PC-3 (cell line): ENCODE measurements around the gene CDH13. TPM values are rescaled to one million over a fixed set of nuclear protein-coding genes. Genes with fewer than 3 reads are reported as not detected.

Source experiments
- ATAC-seq: fragments of 200-7000 bp; cut with Tn5 transposase; 2 replicates; pipeline ENCODE4 v1.9.1; 2020; ENCODE audit warnings: mild to moderate bottlenecking, moderate library complexity
- BruUV-seq: library from RNA; stranded (reverse); fragments of 400-500 nt; replicated peaks from 2 replicates; lab custom pipeline; 2021; lab: Mats Ljungman, UMichigan
- CTCF ChIA-PET: fragments of 300-600 bp; sonication (Branson Sonifier 250); formaldehyde crosslinking; loops from one replicate; lab custom pipeline; 2022; ENCODE audit warnings: antibody characterized with exemption; lab: Charles Lee
- POLR2A ChIA-PET: fragments of 300-600 bp; sonication (Branson Sonifier 250); formaldehyde crosslinking; loops from one replicate; lab custom pipeline; 2022; ENCODE audit warnings: antibody characterized with exemption; ENCODE audit not compliant: unreplicated experiment; lab: Charles Lee
- DNase-seq: peaks from one replicate; pipeline ENCODE4 v3.0.0-alpha.2; 2015
- H2AFZ ChIP-seq: fragments of 300-600 bp; sonication (generic); 2 replicates; pipeline ENCODE4 v1.6.0; 2016; ENCODE audit warnings: antibody characterized with exemption, low read length
- H3F3A ChIP-seq: fragments of 300-600 bp; sonication (generic); one replicate; pipeline ENCODE4 v1.6.0; 2017; ENCODE audit warnings: antibody characterized with exemption, low read length, control low read depth, mild to moderate bottlenecking; ENCODE audit not compliant: unreplicated experiment
- H3K27ac ChIP-seq: fragments of 300-600 bp; sonication (generic); 2 replicates; pipeline ENCODE4 v1.5.1; 2016; ENCODE audit warnings: mild to moderate bottlenecking, low read length
- H3K27me3 ChIP-seq: fragments of 300-600 bp; sonication (generic); 2 replicates; pipeline ENCODE4 v1.6.1; 2016; ENCODE audit warnings: low read length, mixed read lengths
- H3K36me3 ChIP-seq: fragments of 300-600 bp; sonication (generic); 2 replicates; pipeline ENCODE4 v1.6.1; 2016; ENCODE audit warnings: low read depth, mixed run types, low read length, mixed read lengths
- H3K4me1 ChIP-seq: fragments of 300-600 bp; sonication (generic); 2 replicates; pipeline ENCODE4 v1.5.1; 2016; ENCODE audit warnings: low read length; ENCODE audit not compliant: insufficient read depth
- H3K4me2 ChIP-seq: fragments of 300-600 bp; sonication (generic); 2 replicates; pipeline ENCODE4 v1.6.0; 2016; ENCODE audit warnings: low read length
- H3K4me3 ChIP-seq: fragments of 300-600 bp; sonication (generic); 2 replicates; pipeline ENCODE4 v1.5.1; 2016; ENCODE audit warnings: mild to moderate bottlenecking, low read length, mixed read lengths
- H3K79me2 ChIP-seq: fragments of 300-600 bp; sonication (generic); 2 replicates; pipeline ENCODE4 v1.6.1; 2017; ENCODE audit warnings: low read length, mixed read lengths
- H3K9ac ChIP-seq: fragments of 300-600 bp; sonication (generic); 2 replicates; pipeline ENCODE4 v1.6.0; 2016; ENCODE audit warnings: mild to moderate bottlenecking, low read length
- H3K9me2 ChIP-seq: fragments of 300-600 bp; sonication (generic); replicated peaks from 2 replicates; pipeline ENCODE4 v1.6.1; 2016; ENCODE audit warnings: mixed run types, low read length, mixed read lengths
- H3K9me3 ChIP-seq: fragments of 300-600 bp; sonication (generic); 2 replicates; pipeline ENCODE4 v1.6.1; 2016; ENCODE audit warnings: low read length, mixed read lengths
- H4K20me1 ChIP-seq: fragments of 300-600 bp; sonication (generic); 2 replicates; pipeline ENCODE4 v1.6.1; 2016; ENCODE audit warnings: low read length, mixed read lengths
- EZH2 ChIP-seq: fragments of 300-600 bp; sonication (generic); IDR thresholded peaks from one replicate; pipeline ENCODE4 v1.6.1; 2017; ENCODE audit warnings: antibody characterized with exemption, mild to moderate bottlenecking, low read length; ENCODE audit not compliant: unreplicated experiment
- EZH2phosphoT487 ChIP-seq: fragments of 300-600 bp; sonication (generic); IDR thresholded peaks from 2 replicates; pipeline ENCODE4 v1.6.1; 2018; ENCODE audit warnings: mild to moderate bottlenecking, antibody characterized with exemption, low read length, borderline replicate concordance
- intact Hi-C: fragments of 100-400 bp; cut with micrococcal nuclease; formaldehyde crosslinking; loops from 2 replicates; pipeline ENCODE4 v1.9.0; 2023
- total RNA-seq: library from RNA; depleted of rRNA; stranded (reverse); fragments of >200 nt; gene quantifications from 2 replicates; pipeline ENCODE4 v1.2.3, GENCODE V29; 2014
- TF ChIP-seq, protein P1 (sequence below): fragments of 300-600 bp; sonication (generic); conservative IDR thresholded peaks from 2 replicates; pipeline ENCODE4 v1.5.1; 2017; ENCODE audit warnings: antibody characterized with exemption, low read depth, mild to moderate bottlenecking, low read length

The CDH13 gene
- total RNA-seq, 1 experiment from 2014 or later = 0.36 TPM

- ChIA-PET CTCF (no interaction called here), POLR2A (no interaction called here)
- intact Hi-C loops = no loop called here
- no TSS peak for BruUV-seq
- Histone ChIP-seq H3F3A (no peaks in the 10 kb centered on the region), H4K20me1 (no peaks in the 10 kb centered on the region), H3K9me3 (no peaks in the 10 kb centered on the region), H3K9me2 (no peaks in the 10 kb centered on the region), H3K4me3 (no peak overlapping the region), H3K27me3 (peaks cover 50% of the 10 kb centered on the region), H3K27ac (no peak overlapping the region), H3K79me2 (no peaks in the 10 kb centered on the region), H3K36me3 (no peaks in the 10 kb centered on the region), H3K4me1 (no peaks in the 10 kb centered on the region), H2AFZ (no peak overlapping the region), H3K9ac (no peak overlapping the region), H3K4me2 (no peak overlapping the region)
- DNase-seq (no peak), ATAC-seq (no peak)
- TF ChIP-seq EZH2 = no peak
- TF ChIP-seq, protein P1, sequence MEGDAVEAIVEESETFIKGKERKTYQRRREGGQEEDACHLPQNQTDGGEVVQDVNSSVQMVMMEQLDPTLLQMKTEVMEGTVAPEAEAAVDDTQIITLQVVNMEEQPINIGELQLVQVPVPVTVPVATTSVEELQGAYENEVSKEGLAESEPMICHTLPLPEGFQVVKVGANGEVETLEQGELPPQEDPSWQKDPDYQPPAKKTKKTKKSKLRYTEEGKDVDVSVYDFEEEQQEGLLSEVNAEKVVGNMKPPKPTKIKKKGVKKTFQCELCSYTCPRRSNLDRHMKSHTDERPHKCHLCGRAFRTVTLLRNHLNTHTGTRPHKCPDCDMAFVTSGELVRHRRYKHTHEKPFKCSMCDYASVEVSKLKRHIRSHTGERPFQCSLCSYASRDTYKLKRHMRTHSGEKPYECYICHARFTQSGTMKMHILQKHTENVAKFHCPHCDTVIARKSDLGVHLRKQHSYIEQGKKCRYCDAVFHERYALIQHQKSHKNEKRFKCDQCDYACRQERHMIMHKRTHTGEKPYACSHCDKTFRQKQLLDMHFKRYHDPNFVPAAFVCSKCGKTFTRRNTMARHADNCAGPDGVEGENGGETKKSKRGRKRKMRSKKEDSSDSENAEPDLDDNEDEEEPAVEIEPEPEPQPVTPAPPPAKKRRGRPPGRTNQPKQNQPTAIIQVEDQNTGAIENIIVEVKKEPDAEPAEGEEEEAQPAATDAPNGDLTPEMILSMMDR = no peak
- no peak for TF ChIP-seq EZH2phosphoT487
These were observed 40.6 kb upstream of the CDH13 start for GRCh38 chr16:82586130-82586529.

DNA sequence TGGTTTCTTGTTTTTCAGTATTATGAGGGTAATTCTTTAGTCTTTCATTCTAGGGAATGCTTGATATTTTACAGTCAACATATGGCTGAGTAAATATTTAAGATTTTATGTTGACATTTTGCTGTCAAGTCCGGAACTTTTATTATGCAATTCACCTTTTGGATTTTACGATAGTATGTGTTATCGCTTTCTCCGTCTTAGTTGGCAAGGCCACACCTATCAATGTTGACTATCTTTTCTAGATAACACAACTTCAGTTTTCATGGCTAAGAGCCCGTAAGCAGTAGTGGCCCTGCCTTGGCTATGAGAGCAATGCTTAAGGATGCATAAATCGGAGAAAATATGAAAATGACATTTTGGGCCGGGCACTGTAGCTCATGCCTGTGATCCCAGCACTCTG is 39.5 kb upstream of the CDH13 start:
- no peak overlapping the region for H3K9ac ChIP-seq
- H3K4me1 ChIP-seq = no peaks in the 10 kb centered on the region
- CTCF ChIA-PET = no interaction called here
- H3K36me3 ChIP-seq = no peaks in the 10 kb centered on the region
- no peak overlapping the region for H3K27ac ChIP-seq
- intact Hi-C loops = no loop called here
- no peaks in the 10 kb centered on the region for H3K9me3 ChIP-seq
- H4K20me1 ChIP-seq = no peaks in the 10 kb centered on the region
- H3K9me2 ChIP-seq = no peaks in the 10 kb centered on the region
- no peak overlapping the region for H3K4me2 ChIP-seq
- TF ChIP-seq, protein P1 = no peak
- no peak for TF ChIP-seq EZH2
- TF ChIP-seq EZH2phosphoT487 = no peak
- peaks cover 50% of the 10 kb centered on the region for H3K27me3 ChIP-seq
- H3F3A ChIP-seq = no peaks in the 10 kb centered on the region
- H3K79me2 ChIP-seq = no peaks in the 10 kb centered on the region
- no TSS peak for BruUV-seq
- H2AFZ ChIP-seq = no peak overlapping the region
- POLR2A ChIA-PET = no interaction called here
- DNase-seq = no peak
- no peak overlapping the region for H3K4me3 ChIP-seq
- ATAC-seq = no peak

- ATAC-seq = no peak
- Histone ChIP-seq H3K27ac (no peak overlapping the region), H3K36me3 (no peaks in the 10 kb centered on the region), H4K20me1 (no peaks in the 10 kb centered on the region), H3F3A (no peaks in the 10 kb centered on the region), H3K79me2 (no peaks in the 10 kb centered on the region), H3K4me2 (no peak overlapping the region), H3K9me2 (no peaks in the 10 kb centered on the region), H3K4me1 (no peaks in the 10 kb centered on the region), H3K9me3 (no peaks in the 10 kb centered on the region), H3K27me3 (peaks cover 51% of the 10 kb centered on the region), H3K4me3 (no peak overlapping the region), H3K9ac (no peak overlapping the region), H2AFZ (no peak overlapping the region)
- ChIA-PET CTCF (no interaction called here), POLR2A (no interaction called here)
- TF ChIP-seq EZH2 = no peak
- TF ChIP-seq, protein P1 = no peak
- TF ChIP-seq EZH2phosphoT487 = no peak
- BruUV-seq = no TSS peak
- intact Hi-C loops = no loop called here
- no peak for DNase-seq
These were observed 37.4 kb upstream of the CDH13 start for GRCh38 chr16:82589407-82589806.
